Ramos (cell line): ENCODE measurements around the gene SEPTIN5.
"Not testable (repeated sequence)": the region's sequence is repeated elsewhere in the genome, so short reads cannot be mapped to it uniquely, and the experiment has no call there.

Source experiments
- in situ Hi-C: fragments of 300-500 bp; cut with MboI; formaldehyde crosslinking; loops from one replicate; pipeline ENCODE4 v1.14.3; 2022; ENCODE audit warnings: low sequenced_read_pairs; ENCODE audit not compliant: unreplicated experiment

Gene SEPTIN5

DNA sequence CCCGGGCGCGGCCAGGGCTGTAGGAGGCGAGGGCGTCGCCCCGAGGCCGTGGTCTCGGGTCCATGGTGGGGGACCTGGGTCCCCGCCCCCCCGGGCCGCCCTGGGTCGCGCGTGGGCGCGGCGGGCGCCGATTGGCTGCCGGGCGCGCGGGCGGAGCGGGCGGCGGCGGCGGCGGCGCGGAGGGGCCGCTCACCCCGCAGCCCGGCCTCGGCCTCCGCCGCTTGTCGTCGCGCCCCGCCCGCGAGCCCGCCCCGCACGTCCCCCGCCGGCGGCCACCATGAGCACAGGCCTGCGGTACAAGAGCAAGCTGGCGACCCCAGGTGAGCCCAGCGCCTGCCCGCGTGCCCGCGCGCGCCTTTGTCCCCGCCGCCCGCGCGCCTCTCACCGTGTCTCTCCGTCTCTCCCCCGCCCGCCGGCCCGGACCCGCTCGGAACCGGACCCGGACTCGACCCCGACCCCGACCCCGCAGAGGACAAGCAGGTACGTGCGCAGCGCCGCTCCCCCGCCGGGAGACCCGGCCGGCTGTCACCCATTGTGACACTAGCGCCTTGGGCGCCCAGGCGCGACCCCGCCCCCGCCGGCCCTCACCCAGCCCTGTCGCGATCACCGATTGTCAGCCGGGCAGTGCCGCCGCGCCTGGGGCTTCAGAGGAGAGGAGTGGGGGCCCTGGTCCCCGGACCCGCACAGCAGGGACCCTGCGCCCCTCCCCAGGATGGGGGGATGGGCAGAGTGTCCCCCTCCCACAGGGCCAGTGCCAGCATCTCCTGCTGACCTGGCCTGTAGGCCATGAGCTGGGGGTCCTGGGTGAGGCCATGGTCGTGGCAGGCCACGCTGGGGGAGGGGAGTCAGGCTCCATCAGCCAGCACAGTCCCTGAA is at the start of gene SEPTIN5:
Gene SEPTIN5, plus strand, starts transcription at position 192 of the 876 bp plus-strand sequence. Its CDS starts 86 bp downstream, at position 278.
- in situ Hi-C loops, result no loop called here

DNA sequence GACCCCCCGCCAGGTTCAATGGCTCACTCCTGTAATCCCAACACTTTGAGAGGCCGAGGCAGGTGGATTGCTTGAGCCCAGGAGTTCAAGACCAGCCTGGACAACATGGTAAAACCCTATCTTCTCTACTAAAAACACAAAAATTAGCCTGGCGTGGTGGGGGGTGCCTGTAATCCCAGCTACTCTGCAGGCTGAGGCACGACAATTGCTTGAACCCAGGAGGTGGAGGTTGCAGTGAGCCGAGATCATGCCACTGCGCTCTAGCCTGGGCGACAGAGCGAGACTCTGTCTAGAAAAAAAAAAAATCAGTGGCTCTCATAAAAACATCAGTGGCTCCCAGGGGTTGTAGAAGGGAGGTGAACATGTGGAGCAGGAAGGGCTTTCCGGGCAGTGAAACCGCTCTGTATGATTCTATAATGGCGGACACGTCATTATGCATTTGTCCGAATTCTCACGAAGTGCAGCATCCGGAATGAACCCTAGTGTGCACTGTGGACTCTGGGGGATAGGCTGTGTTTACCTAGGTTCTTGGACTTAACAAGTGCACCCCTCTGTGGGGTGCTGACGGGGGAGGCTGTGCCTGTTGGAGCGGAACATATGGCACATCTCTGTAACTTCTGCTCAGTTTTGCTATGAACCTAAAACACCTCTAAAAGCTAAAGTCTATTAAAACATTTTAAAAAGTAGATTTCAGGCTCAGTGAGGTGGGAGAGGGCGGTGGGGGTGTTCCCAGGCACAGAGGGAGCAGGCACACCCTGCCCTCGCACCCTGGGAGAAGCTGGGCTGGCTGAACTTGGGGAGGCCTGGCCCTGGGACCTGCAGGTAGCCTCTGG is 49.1 kb upstream of the SEPTIN5 start:
- in situ Hi-C loops, result no loop called here

- in situ Hi-C loops, result no loop called here
Observed at GRCh38 chr22:19665784-19666672, 48.3 kb upstream of the SEPTIN5 start.

GRCh38 chr22:19666673-19667593 is 47.4 kb upstream of the SEPTIN5 start:
- in situ Hi-C loops, result no loop called here

DNA sequence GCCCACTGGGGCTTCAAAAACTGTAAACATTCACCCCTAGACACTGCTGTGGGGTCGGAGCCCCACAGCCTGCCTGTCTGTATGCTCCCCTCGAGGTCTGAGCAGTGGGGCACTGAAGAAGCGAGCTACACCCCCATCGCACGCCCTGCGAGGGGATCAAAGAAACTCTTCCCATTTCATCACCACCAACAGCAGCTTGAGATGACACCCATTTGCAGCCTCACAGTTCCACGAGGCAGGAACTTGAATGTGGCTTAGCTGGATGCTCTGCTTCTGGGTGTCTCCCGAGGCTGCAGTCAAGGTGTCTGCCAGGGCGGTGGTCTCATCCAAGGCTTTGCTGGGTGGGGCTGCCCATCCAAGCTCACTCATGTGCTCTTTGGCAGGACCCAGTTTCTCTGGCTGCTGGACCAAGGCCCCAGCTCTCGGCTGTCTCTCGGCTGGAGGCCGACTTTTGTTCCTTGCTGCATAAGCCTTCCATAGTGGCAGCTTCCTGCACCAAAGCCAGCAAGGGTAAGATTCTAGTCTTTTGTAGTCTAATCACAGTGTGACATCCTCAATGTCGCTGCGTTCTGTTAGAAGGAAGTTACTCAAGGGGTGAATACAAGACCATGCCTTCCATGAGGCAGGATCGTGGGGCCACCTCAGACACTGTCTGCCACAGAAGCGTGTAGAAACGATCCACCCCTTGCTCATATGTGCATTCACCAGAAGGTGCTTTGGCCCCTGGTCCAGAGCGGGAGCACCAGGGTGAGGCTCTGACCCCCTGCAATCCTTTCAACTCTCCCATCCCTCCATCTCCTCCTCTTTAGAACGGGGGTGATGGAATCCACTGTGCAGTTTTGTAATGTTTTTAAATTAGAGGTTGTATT is 46.2 kb upstream of the SEPTIN5 start:
- in situ Hi-C loops, result no loop called here

DNA sequence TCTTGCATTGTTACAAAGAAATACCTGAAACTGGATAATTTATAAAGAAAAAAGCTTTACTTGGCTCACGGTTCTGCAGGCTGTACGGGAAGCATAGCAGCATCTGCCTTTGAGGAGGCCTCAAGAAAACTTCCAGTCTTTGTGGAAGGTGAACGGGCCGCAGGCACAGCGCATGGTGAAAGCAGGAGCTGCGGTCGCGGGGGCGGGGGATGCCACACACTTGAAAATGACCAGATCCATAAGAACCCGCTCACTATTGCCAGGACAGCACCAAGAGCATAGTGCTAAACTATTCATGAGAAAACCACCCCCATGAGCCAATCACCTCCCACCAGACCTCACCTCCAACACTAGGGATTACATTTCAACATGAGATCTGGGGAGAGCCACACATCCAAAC is 45.6 kb upstream of the SEPTIN5 start:
- in situ Hi-C loops, result no loop called here

- in situ Hi-C loops, result no loop called here
Observed at GRCh38 chr22:19669570-19669969, 44.7 kb upstream of the SEPTIN5 start.

DNA sequence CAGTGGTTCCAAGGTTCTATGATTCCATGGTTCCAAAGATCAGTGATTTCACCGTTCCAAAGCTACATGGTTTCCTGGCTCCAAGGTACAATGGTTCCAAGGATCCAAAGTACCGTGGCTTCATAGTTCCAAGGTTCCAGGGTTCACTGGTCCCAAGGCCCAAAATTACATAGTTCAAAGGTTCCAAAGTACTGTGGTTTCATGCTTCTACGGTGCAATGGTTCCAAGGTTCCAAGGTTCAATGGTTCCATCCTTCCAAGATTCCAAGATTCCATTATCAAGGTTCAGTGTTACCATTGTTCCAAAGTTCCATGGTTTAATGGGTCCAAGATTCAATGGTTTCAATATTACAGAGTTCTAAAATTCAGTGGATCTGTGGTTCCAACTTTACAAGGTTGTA is 43.0 kb upstream of the SEPTIN5 start:
- in situ Hi-C loops, result no loop called here

- in situ Hi-C loops, result no loop called here
Observed at GRCh38 chr22:19672054-19672776, 42.1 kb upstream of the SEPTIN5 start.

- in situ Hi-C loops, result no loop called here
Observed at GRCh38 chr22:19673660-19674059, 40.6 kb upstream of the SEPTIN5 start.

DNA sequence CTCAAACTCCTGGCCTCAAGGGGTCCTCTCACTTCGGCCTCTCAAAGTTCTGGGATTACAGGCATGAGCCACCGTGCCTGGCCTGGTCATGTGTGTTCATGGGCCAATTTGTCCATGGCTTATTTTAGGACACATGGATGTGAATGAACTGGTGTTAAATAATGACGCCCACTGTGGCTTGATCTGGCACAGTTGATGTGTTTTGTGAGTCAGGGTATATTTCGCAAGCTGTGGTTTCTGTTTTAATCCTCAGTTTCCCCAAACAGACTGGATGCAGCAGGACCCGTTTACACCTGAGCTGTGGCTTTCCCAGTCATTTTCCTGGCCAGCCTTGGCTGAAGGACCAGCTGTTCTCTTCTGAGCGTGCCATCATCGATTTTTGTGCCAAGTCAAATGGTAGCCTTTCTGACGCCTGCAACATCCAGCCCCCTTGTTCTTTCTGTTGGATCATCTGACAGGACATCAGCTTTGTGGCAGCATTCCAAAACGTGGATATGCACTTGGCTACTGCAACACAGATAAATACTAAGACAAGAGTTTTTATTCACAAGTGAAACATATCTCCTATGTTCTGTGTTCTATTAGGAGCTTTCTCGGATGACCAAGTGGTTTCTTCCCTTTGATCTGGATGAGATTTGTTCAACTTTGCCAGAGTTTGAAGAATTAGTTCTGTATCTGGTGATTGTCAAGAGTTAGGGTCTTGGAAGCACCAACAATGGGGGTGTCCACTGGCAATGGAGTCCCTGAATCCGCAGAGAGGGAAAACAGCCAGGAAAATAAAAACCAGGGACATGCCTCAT is 40.0 kb upstream of the SEPTIN5 start:
- in situ Hi-C loops, result no loop called here

- in situ Hi-C loops, result no loop called here
Observed at GRCh38 chr22:19674929-19675253, 39.4 kb upstream of the SEPTIN5 start.

- in situ Hi-C loops, result no loop called here
Observed at GRCh38 chr22:19675428-19675827, 38.9 kb upstream of the SEPTIN5 start.

DNA sequence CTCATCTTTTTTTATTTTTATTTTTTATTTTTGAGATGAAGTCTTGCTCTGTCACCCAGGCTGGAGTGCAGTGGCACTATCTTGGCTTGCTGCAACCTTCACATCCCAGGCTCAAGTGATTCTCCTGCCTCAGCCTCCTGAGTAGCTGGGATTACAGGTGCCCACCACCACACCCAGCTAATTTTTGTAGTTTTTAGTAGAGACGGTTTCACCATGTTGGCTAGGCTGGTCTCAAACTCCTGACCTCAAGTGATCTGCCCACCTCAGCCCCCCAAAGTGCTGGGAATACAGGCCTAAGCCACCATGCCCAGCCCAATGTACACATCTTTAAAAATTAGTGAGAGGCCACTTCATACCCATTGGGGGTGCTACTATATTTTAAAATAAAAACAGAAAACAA is 37.9 kb upstream of the SEPTIN5 start:
- in situ Hi-C loops, result not testable (repeated sequence)

GRCh38 chr22:19678949-19679521 is 35.3 kb upstream of the SEPTIN5 start:
- in situ Hi-C loops, result no loop called here

DNA sequence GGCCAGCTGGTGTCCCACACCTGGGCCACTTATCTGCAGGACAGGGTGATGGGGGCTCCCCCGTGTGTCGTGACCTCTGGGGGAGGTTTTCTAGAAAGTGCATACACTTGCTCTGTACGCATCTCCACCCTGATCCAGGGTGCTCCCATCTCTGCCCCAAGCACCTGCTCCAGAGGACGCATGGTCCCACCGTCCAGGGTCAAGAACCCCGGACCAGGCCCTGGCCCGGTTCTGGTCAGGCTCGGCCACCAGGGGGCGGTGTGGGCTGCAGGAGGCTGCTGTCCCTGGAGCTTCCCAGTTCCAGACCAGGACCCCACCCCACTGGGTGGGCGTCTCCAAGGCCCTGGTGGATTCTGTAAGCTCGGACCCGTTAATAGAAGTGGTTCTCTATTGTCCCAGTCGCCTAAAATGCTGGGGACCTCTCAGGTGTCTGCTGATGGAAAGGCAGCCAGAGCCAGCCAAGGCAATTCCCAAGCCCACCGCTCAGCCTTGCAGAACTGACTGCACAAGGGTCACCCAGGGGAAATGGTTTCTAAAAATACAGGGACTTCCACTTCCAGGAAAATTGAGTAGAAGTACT is 34.7 kb upstream of the SEPTIN5 start:
- in situ Hi-C loops, result no loop called here
